ENCODE measurements around the gene MMRN1. TPM values are rescaled to one million over a fixed set of nuclear protein-coding genes. Genes with fewer than 3 reads are reported as not detected.
"Not testable (repeated sequence)": the region's sequence is repeated elsewhere in the genome, so short reads cannot be mapped to it uniquely, and the experiment has no call there.

The MMRN1 gene
- total and polyA plus RNA-seq, 4 donors = 3.7 to 35.9 (median 10.7) TPM

GRCh38 chr4:89878611-89879010, 16.0 kb upstream of the MMRN1 start:
- no peak for DNase-seq (ENCODE audit: low read depth in 4 of 6, low spot score in 6 of 6)
- no CpG with 5 or more reads among the region's 1 CpG for WGBS (ENCODE audit: insufficient coverage)
- no peak overlapping the region for H3K27ac ChIP-seq (ENCODE audit: low read depth, low read length)
- no peak overlapping the region for H3K4me3 ChIP-seq (ENCODE audit: low read depth, low read length)
- no peaks in the 10 kb centered on the region for H3K27me3 ChIP-seq (ENCODE audit: control insufficient read depth, insufficient read depth, low read length)
- no peaks in the 10 kb centered on the region for H3K9me3 ChIP-seq (ENCODE audit: control insufficient read depth, insufficient read depth, low read length)
- H3K4me1 ChIP-seq (ENCODE audit: control insufficient read depth, insufficient read depth, low read length) = no peaks in the 10 kb centered on the region
- no peaks in the 10 kb centered on the region for H3K36me3 ChIP-seq (ENCODE audit: control insufficient read depth, insufficient read depth, low read length)

- H3K4me1 ChIP-seq (ENCODE audit: control insufficient read depth, insufficient read depth, low read length) = no peaks in the 10 kb centered on the region
- H3K4me3 ChIP-seq (ENCODE audit: low read depth, low read length) = no peak overlapping the region
- no peaks in the 10 kb centered on the region for H3K36me3 ChIP-seq (ENCODE audit: control insufficient read depth, insufficient read depth, low read length)
- WGBS (ENCODE audit: insufficient coverage) = 44% methylated on average over 1 of the region's 4 CpGs
- no peaks in the 10 kb centered on the region for H3K27me3 ChIP-seq (ENCODE audit: control insufficient read depth, insufficient read depth, low read length)
- no peak for DNase-seq (ENCODE audit: low read depth in 4 of 6, low spot score in 6 of 6)
- H3K9me3 ChIP-seq (ENCODE audit: control insufficient read depth, insufficient read depth, low read length) = no peaks in the 10 kb centered on the region
- no peak overlapping the region for H3K27ac ChIP-seq (ENCODE audit: low read depth, low read length)
Observed at GRCh38 chr4:89879215-89879614, 15.4 kb upstream of the MMRN1 start.

GRCh38 chr4:89889289-89889688, 5.4 kb upstream of the MMRN1 start:
- no peaks in the 10 kb centered on the region for H3K9me3 ChIP-seq (ENCODE audit: control insufficient read depth, insufficient read depth, low read length)
- no peak for DNase-seq (ENCODE audit: low read depth in 4 of 6, low spot score in 6 of 6)
- H3K4me1 ChIP-seq (ENCODE audit: control insufficient read depth, insufficient read depth, low read length) = no peaks in the 10 kb centered on the region
- 81% methylated on average over 9 of the region's 9 CpGs for WGBS (ENCODE audit: insufficient coverage)
- H3K27ac ChIP-seq (ENCODE audit: low read depth, low read length) = no peak overlapping the region
- H3K4me3 ChIP-seq (ENCODE audit: low read depth, low read length) = no peak overlapping the region
- no peaks in the 10 kb centered on the region for H3K36me3 ChIP-seq (ENCODE audit: control insufficient read depth, insufficient read depth, low read length)
- H3K27me3 ChIP-seq (ENCODE audit: control insufficient read depth, insufficient read depth, low read length) = no peaks in the 10 kb centered on the region

- no peak for DNase-seq (ENCODE audit: low read depth in 4 of 6, low spot score in 6 of 6)
- no peaks in the 10 kb centered on the region for H3K4me1 ChIP-seq (ENCODE audit: control insufficient read depth, insufficient read depth, low read length)
- no CpG with 5 or more reads among the region's 1 CpG for WGBS (ENCODE audit: insufficient coverage)
- no peaks in the 10 kb centered on the region for H3K27me3 ChIP-seq (ENCODE audit: control insufficient read depth, insufficient read depth, low read length)
- H3K4me3 ChIP-seq (ENCODE audit: low read depth, low read length) = no peak overlapping the region
- H3K9me3 ChIP-seq (ENCODE audit: control insufficient read depth, insufficient read depth, low read length) = no peaks in the 10 kb centered on the region
- no peaks in the 10 kb centered on the region for H3K36me3 ChIP-seq (ENCODE audit: control insufficient read depth, insufficient read depth, low read length)
- no peak overlapping the region for H3K27ac ChIP-seq (ENCODE audit: low read depth, low read length)
Observed at GRCh38 chr4:89897867-89898266, 3.2 kb downstream of the MMRN1 start.

GRCh38 chr4:89898304-89898716, 3.7 kb downstream of the MMRN1 start:
- Histone ChIP-seq H3K36me3 (ENCODE audit: control insufficient read depth, insufficient read depth, low read length) (no peaks in the 10 kb centered on the region), H3K4me3 (ENCODE audit: low read depth, low read length) (no peak overlapping the region), H3K4me1 (ENCODE audit: control insufficient read depth, insufficient read depth, low read length) (no peaks in the 10 kb centered on the region), H3K9me3 (ENCODE audit: control insufficient read depth, insufficient read depth, low read length) (no peaks in the 10 kb centered on the region), H3K27ac (ENCODE audit: low read depth, low read length) (no peak overlapping the region), H3K27me3 (ENCODE audit: control insufficient read depth, insufficient read depth, low read length) (no peaks in the 10 kb centered on the region)
- 69% methylated on average over 2 of the region's 5 CpGs for WGBS (ENCODE audit: insufficient coverage)
- no peak for DNase-seq (ENCODE audit: low read depth in 4 of 6, low spot score in 6 of 6)

- Histone ChIP-seq H3K4me3 (ENCODE audit: low read depth, low read length) (no peak overlapping the region), H3K36me3 (ENCODE audit: control insufficient read depth, insufficient read depth, low read length) (no peaks in the 10 kb centered on the region), H3K4me1 (ENCODE audit: control insufficient read depth, insufficient read depth, low read length) (no peaks in the 10 kb centered on the region), H3K9me3 (ENCODE audit: control insufficient read depth, insufficient read depth, low read length) (no peaks in the 10 kb centered on the region), H3K27me3 (ENCODE audit: control insufficient read depth, insufficient read depth, low read length) (no peaks in the 10 kb centered on the region), H3K27ac (ENCODE audit: low read depth, low read length) (no peak overlapping the region)
- DNase-seq (ENCODE audit: low read depth in 4 of 6, low spot score in 6 of 6) = no peak
Observed at GRCh38 chr4:89899152-89899551, 4.5 kb downstream of the MMRN1 start.

GRCh38 chr4:89899854-89900253, 5.2 kb downstream of the MMRN1 start:
- Histone ChIP-seq H3K27me3 (ENCODE audit: control insufficient read depth, insufficient read depth, low read length) (no peaks in the 10 kb centered on the region), H3K36me3 (ENCODE audit: control insufficient read depth, insufficient read depth, low read length) (no peaks in the 10 kb centered on the region), H3K4me3 (ENCODE audit: low read depth, low read length) (no peak overlapping the region), H3K9me3 (ENCODE audit: control insufficient read depth, insufficient read depth, low read length) (no peaks in the 10 kb centered on the region), H3K27ac (ENCODE audit: low read depth, low read length) (no peak overlapping the region), H3K4me1 (ENCODE audit: control insufficient read depth, insufficient read depth, low read length) (no peaks in the 10 kb centered on the region)
- DNase-seq (ENCODE audit: low read depth in 4 of 6, low spot score in 6 of 6) = no peak
- no CpG with 5 or more reads among the region's 1 CpG for WGBS (ENCODE audit: insufficient coverage)

GRCh38 chr4:89901808-89902431, 7.3 kb downstream of the MMRN1 start:
- H3K27me3 ChIP-seq (ENCODE audit: control insufficient read depth, insufficient read depth, low read length); H3K27ac ChIP-seq (ENCODE audit: low read depth, low read length); H3K4me1 ChIP-seq (ENCODE audit: control insufficient read depth, insufficient read depth, low read length); H3K9me3 ChIP-seq (ENCODE audit: control insufficient read depth, insufficient read depth, low read length); H3K36me3 ChIP-seq (ENCODE audit: control insufficient read depth, insufficient read depth, low read length); H3K4me3 ChIP-seq (ENCODE audit: low read depth, low read length): not testable (repeated sequence)
- WGBS (ENCODE audit: insufficient coverage) = 0% methylated on average over 3 of the region's 7 CpGs
- peak; percentile 24 to 92 (median 42) for DNase-seq (ENCODE audit: low read depth in 4 of 6, low spot score in 6 of 6)

GRCh38 chr4:89904524-89904923, 9.9 kb downstream of the MMRN1 start:
- WGBS (ENCODE audit: insufficient coverage) = no CpG with 5 or more reads among the region's 3 CpGs
- H3K27ac ChIP-seq (ENCODE audit: low read depth, low read length) = no peak overlapping the region

GRCh38 chr4:89906316-89906715, 11.7 kb downstream of the MMRN1 start:
- no peaks in the 10 kb centered on the region for H3K4me1 ChIP-seq (ENCODE audit: control insufficient read depth, insufficient read depth, low read length)
- no peaks in the 10 kb centered on the region for H3K36me3 ChIP-seq (ENCODE audit: control insufficient read depth, insufficient read depth, low read length)
- H3K4me3 ChIP-seq (ENCODE audit: low read depth, low read length) = no peak overlapping the region
- no peak overlapping the region for H3K27ac ChIP-seq (ENCODE audit: low read depth, low read length)
- no peak for DNase-seq (ENCODE audit: low read depth in 4 of 6, low spot score in 6 of 6)
- H3K27me3 ChIP-seq (ENCODE audit: control insufficient read depth, insufficient read depth, low read length) = no peaks in the 10 kb centered on the region
- no peaks in the 10 kb centered on the region for H3K9me3 ChIP-seq (ENCODE audit: control insufficient read depth, insufficient read depth, low read length)

More at GRCh38 chr4:89904524-89904923, 9.9 kb downstream of the MMRN1 start:
- Histone ChIP-seq H3K27me3 (ENCODE audit: control insufficient read depth, insufficient read depth, low read length) (no peaks in the 10 kb centered on the region), H3K9me3 (ENCODE audit: control insufficient read depth, insufficient read depth, low read length) (no peaks in the 10 kb centered on the region), H3K4me3 (ENCODE audit: low read depth, low read length) (no peak overlapping the region), H3K4me1 (ENCODE audit: control insufficient read depth, insufficient read depth, low read length) (no peaks in the 10 kb centered on the region), H3K36me3 (ENCODE audit: control insufficient read depth, insufficient read depth, low read length) (no peaks in the 10 kb centered on the region)
- no peak for DNase-seq (ENCODE audit: low read depth in 4 of 6, low spot score in 6 of 6)
